ENCODE data around the gene PI4K2B.

The PI4K2B gene

DNA sequence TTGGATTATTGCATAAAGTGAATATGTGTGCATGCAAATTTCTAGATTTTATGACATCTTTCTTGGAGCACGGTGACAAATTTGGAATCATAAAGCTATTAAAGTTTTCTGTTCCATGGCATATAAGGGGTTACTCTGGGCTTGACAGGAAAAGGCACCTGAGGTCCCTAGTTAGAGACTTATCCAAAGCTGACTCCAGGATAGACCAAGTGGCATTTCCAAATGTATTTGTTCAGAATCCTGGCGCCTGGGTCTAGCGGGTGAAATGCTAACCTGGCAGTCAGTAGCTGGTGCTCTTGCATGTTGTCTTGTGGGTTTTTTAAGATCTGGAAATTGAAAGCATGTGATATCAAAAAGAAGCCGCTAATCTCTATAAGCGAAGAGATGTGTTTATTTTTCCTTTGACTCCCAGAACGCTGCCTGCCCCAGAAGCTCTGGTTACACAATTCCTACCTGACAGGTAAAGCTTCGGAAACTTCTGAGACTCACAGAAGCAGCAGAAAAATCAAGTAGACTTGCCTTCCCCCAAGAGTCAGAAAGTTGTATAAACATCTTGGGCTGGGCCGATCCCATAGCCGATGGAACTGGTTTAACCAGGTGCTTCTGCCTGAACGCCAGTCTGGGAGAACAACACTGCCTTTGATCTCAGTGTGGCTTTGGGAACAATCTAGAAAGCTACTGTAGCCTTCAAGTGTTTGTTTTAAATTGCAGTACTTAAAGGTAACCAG lies 65.8 kb downstream of the PI4K2B start:
- no peak overlapping the region for H3K4me3 ChIP-seq (ENCODE audit: low read depth, low read length)
- DNase-seq (ENCODE audit: low read depth) = no peak
- TF ChIP-seq, protein P1, sequence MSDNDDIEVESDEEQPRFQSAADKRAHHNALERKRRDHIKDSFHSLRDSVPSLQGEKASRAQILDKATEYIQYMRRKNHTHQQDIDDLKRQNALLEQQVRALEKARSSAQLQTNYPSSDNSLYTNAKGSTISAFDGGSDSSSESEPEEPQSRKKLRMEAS (IDR thresholded peaks at IDR 0.05; ENCODE audit: low read depth, low read length) = no peak
- TF ChIP-seq, protein P2, sequence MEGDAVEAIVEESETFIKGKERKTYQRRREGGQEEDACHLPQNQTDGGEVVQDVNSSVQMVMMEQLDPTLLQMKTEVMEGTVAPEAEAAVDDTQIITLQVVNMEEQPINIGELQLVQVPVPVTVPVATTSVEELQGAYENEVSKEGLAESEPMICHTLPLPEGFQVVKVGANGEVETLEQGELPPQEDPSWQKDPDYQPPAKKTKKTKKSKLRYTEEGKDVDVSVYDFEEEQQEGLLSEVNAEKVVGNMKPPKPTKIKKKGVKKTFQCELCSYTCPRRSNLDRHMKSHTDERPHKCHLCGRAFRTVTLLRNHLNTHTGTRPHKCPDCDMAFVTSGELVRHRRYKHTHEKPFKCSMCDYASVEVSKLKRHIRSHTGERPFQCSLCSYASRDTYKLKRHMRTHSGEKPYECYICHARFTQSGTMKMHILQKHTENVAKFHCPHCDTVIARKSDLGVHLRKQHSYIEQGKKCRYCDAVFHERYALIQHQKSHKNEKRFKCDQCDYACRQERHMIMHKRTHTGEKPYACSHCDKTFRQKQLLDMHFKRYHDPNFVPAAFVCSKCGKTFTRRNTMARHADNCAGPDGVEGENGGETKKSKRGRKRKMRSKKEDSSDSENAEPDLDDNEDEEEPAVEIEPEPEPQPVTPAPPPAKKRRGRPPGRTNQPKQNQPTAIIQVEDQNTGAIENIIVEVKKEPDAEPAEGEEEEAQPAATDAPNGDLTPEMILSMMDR (IDR thresholded peaks at IDR 0.05; ENCODE audit: low read depth, low read length) = no peak
- TF ChIP-seq POLR2A (IDR thresholded peaks at IDR 0.05; ENCODE audit: extremely low read depth, insufficient read length) = no peak
- TF ChIP-seq MYC (IDR thresholded peaks at IDR 0.05; ENCODE audit: low read depth, low read length) = no peak

GRCh38 chr4:25301471-25301870 lies 67.6 kb downstream of the PI4K2B start:
- no peak overlapping the region for H3K4me3 ChIP-seq (ENCODE audit: low read depth, low read length)
- TF ChIP-seq, protein P2 (IDR thresholded peaks at IDR 0.05; ENCODE audit: low read depth, low read length) = no peak
- TF ChIP-seq MYC (IDR thresholded peaks at IDR 0.05; ENCODE audit: low read depth, low read length) (no peak), POLR2A (IDR thresholded peaks at IDR 0.05; ENCODE audit: extremely low read depth, insufficient read length) (no peak)
- TF ChIP-seq, protein P1 (IDR thresholded peaks at IDR 0.05; ENCODE audit: low read depth, low read length) = no peak
- no peak for DNase-seq (ENCODE audit: low read depth)

GRCh38 chr4:25302626-25303025 lies 68.8 kb downstream of the PI4K2B start:
- no peak for DNase-seq (ENCODE audit: low read depth)
- no peak for TF ChIP-seq MYC (IDR thresholded peaks at IDR 0.05; ENCODE audit: low read depth, low read length)
- TF ChIP-seq, protein P1 (IDR thresholded peaks at IDR 0.05; ENCODE audit: low read depth, low read length) = no peak
- TF ChIP-seq POLR2A (IDR thresholded peaks at IDR 0.05; ENCODE audit: extremely low read depth, insufficient read length) = no peak
- TF ChIP-seq, protein P2 (IDR thresholded peaks at IDR 0.05; ENCODE audit: low read depth, low read length) = no peak
- H3K4me3 ChIP-seq (ENCODE audit: low read depth, low read length) = no peak overlapping the region

GRCh38 chr4:25303578-25303977 lies 69.7 kb downstream of the PI4K2B start:
- TF ChIP-seq, protein P2 (IDR thresholded peaks at IDR 0.05; ENCODE audit: low read depth, low read length) = no peak
- no peak for TF ChIP-seq POLR2A (IDR thresholded peaks at IDR 0.05; ENCODE audit: extremely low read depth, insufficient read length)
- TF ChIP-seq, protein P1 (IDR thresholded peaks at IDR 0.05; ENCODE audit: low read depth, low read length) = no peak
- no peak for TF ChIP-seq MYC (IDR thresholded peaks at IDR 0.05; ENCODE audit: low read depth, low read length)
- DNase-seq (ENCODE audit: low read depth) = no peak
- H3K4me3 ChIP-seq (ENCODE audit: low read depth, low read length) = no peak overlapping the region

- TF ChIP-seq, protein P2 (IDR thresholded peaks at IDR 0.05; ENCODE audit: low read depth, low read length) = no peak
- no peak for TF ChIP-seq MYC (IDR thresholded peaks at IDR 0.05; ENCODE audit: low read depth, low read length)
- TF ChIP-seq, protein P1 (IDR thresholded peaks at IDR 0.05; ENCODE audit: low read depth, low read length) = no peak
- TF ChIP-seq POLR2A (IDR thresholded peaks at IDR 0.05; ENCODE audit: extremely low read depth, insufficient read length) = no peak
- DNase-seq (ENCODE audit: low read depth) = no peak
- H3K4me3 ChIP-seq (ENCODE audit: low read depth, low read length) = no peak overlapping the region
Observed at GRCh38 chr4:25306518-25307057, 72.8 kb downstream of the PI4K2B start.

Measured in NB4 (cell line).